ENCODE results near the gene HPRT1.

The HPRT1 gene

DNA sequence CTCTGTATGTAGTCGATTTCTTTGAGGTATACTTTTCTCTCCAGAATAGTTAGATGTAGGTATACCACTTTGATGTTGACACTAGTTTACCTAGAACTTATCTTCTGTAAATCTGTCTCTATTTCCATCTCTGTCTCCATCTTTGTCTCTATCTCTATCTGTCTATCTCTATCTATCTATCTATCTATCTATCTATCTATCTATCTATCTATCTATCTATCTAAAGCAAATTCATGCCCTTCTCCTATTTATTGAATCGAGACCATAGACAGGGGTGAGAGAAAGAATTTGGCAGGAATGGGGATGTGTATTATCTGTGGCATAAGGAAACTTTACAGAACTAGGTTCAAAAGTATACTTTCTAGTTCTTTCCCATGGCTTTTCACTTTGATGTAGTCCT, 21.4 kb downstream of the HPRT1 start:
- Histone ChIP-seq H3K9ac (ENCODE audit: low read length) (no peak overlapping the region), H3K27me3 (ENCODE audit: control insufficient read depth, insufficient read depth, low read length) (peaks cover 3% of the 10 kb centered on the region), H3K4me1 (ENCODE audit: control insufficient read depth, insufficient read depth, low read length) (no peaks in the 10 kb centered on the region), H3K36me3 (ENCODE audit: control insufficient read depth, insufficient read depth, low read length) (no peaks in the 10 kb centered on the region), H3K27ac (ENCODE audit: low read depth, low read length) (no peak overlapping the region), H3K4me3 (ENCODE audit: low read length) (no peak overlapping the region)

GRCh38 chrX:134482371-134482770, 22.4 kb downstream of the HPRT1 start:
- H3K27ac ChIP-seq (ENCODE audit: low read depth, low read length) = no peak overlapping the region
- H3K9ac ChIP-seq (ENCODE audit: low read length) = no peak overlapping the region

DNA sequence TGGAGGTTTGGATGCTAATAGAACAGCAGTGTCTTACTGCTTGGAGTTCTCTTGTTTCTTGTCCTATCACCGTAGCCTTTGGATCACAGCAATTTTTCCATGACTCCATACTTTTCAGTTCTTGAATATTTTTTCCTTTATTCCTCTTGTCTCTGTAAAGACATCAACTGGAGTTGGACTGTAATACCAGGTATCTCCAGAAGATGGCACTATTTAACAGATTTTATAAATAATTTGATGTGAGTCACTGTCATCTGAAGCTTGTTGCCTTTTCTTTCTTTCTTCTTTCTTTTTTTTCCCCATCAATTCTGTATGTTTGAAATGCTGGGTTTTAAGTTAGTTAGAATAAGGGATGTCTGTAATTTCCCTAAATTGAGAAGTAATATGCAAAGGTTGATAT, 24.1 kb downstream of the HPRT1 start:
- Histone ChIP-seq H3K27me3 (ENCODE audit: control insufficient read depth, insufficient read depth, low read length) (peaks cover 3% of the 10 kb centered on the region), H3K9ac (ENCODE audit: low read length) (no peak overlapping the region), H3K36me3 (ENCODE audit: control insufficient read depth, insufficient read depth, low read length) (no peaks in the 10 kb centered on the region), H3K4me3 (ENCODE audit: low read length) (no peak overlapping the region), H3K4me1 (ENCODE audit: control insufficient read depth, insufficient read depth, low read length) (no peaks in the 10 kb centered on the region), H3K27ac (ENCODE audit: low read depth, low read length) (no peak overlapping the region)

More at GRCh38 chrX:134482371-134482770, 22.4 kb downstream of the HPRT1 start:
- H3K4me3 ChIP-seq (ENCODE audit: low read length) = no peak overlapping the region
- no peaks in the 10 kb centered on the region for H3K36me3 ChIP-seq (ENCODE audit: control insufficient read depth, insufficient read depth, low read length)
- H3K27me3 ChIP-seq (ENCODE audit: control insufficient read depth, insufficient read depth, low read length) = peaks cover 3% of the 10 kb centered on the region
- H3K4me1 ChIP-seq (ENCODE audit: control insufficient read depth, insufficient read depth, low read length) = no peaks in the 10 kb centered on the region

- H3K36me3 ChIP-seq (ENCODE audit: control insufficient read depth, insufficient read depth, low read length) = no peaks in the 10 kb centered on the region
- no peaks in the 10 kb centered on the region for H3K27me3 ChIP-seq (ENCODE audit: control insufficient read depth, insufficient read depth, low read length)
- no peaks in the 10 kb centered on the region for H3K4me1 ChIP-seq (ENCODE audit: control insufficient read depth, insufficient read depth, low read length)
- no peak overlapping the region for H3K27ac ChIP-seq (ENCODE audit: low read depth, low read length)
- H3K9ac ChIP-seq (ENCODE audit: low read length) = no peak overlapping the region
- no peak overlapping the region for H3K4me3 ChIP-seq (ENCODE audit: low read length)
Observed at GRCh38 chrX:134501941-134502340, 42.0 kb downstream of the HPRT1 start.

DNA sequence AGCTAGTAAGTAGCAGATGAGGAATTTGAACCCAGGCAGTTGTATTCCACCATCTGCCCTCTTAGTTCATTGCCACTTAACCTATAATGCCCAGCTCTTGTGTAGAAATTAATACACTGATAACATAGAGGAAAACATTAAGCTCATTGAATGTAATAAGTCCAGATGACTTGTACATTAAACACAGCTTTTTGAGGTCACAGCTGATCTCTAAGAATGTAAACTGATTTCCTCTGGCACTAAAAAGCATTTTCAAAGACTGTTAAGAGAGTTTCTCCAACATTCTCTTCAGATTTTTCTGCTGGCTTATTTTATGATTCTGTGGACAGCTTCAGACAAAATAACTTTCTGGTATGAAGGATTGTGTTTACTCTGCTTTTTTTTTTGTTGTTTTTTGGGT, 42.7 kb downstream of the HPRT1 start:
- Histone ChIP-seq H3K27ac (ENCODE audit: low read depth, low read length) (no peak overlapping the region), H3K36me3 (ENCODE audit: control insufficient read depth, insufficient read depth, low read length) (no peaks in the 10 kb centered on the region), H3K4me3 (ENCODE audit: low read length) (no peak overlapping the region), H3K27me3 (ENCODE audit: control insufficient read depth, insufficient read depth, low read length) (no peaks in the 10 kb centered on the region), H3K9ac (ENCODE audit: low read length) (no peak overlapping the region), H3K4me1 (ENCODE audit: control insufficient read depth, insufficient read depth, low read length) (no peaks in the 10 kb centered on the region)

DNA sequence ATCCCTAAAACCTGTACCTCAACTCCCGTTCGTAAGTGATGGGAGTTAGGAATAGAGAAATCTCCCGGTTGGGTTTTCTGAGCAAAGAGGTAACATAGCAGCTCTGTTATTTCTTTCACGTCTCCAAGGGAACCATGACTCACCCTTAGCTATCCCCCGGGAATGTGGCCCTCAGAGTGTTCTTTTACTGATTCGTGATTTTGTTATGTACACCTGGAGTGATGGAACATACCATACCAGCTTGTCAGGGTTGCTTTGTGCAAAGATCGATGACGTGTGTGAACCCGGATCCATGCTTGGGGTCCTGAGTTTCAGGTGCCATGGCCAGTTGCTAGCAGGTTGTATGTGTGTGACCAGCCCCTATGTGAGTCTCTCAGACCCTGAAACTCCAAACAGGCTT, 52.6 kb downstream of the HPRT1 start:
- H3K4me3 ChIP-seq (ENCODE audit: low read length) = no peak overlapping the region
- H3K27me3 ChIP-seq (ENCODE audit: control insufficient read depth, insufficient read depth, low read length) = no peaks in the 10 kb centered on the region
- no peaks in the 10 kb centered on the region for H3K4me1 ChIP-seq (ENCODE audit: control insufficient read depth, insufficient read depth, low read length)
- no peaks in the 10 kb centered on the region for H3K36me3 ChIP-seq (ENCODE audit: control insufficient read depth, insufficient read depth, low read length)
- H3K27ac ChIP-seq (ENCODE audit: low read depth, low read length) = no peak overlapping the region
- no peak overlapping the region for H3K9ac ChIP-seq (ENCODE audit: low read length)

DNA sequence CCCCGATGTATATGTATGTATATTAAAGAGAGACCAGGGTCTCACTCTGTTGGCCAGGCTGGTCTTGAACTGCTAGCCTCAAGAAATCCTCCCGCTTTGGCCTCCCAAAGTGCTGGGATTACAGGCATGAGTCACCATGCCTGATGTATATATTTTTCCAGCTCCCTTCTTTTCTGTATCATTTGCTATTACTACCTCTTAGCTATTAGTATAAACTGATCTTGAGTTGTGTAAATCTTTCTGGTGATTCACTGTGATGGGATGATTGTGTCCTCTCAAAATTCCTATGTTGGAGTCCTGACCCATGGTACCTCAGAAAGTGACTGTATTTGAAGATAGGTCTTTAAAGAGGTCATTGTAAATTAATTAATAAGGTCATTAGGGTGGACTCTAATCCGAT, 53.1 kb downstream of the HPRT1 start:
- no peaks in the 10 kb centered on the region for H3K4me1 ChIP-seq (ENCODE audit: control insufficient read depth, insufficient read depth, low read length)
- H3K27me3 ChIP-seq (ENCODE audit: control insufficient read depth, insufficient read depth, low read length) = no peaks in the 10 kb centered on the region
- H3K4me3 ChIP-seq (ENCODE audit: low read length) = no peak overlapping the region
- no peaks in the 10 kb centered on the region for H3K36me3 ChIP-seq (ENCODE audit: control insufficient read depth, insufficient read depth, low read length)
- no peak overlapping the region for H3K9ac ChIP-seq (ENCODE audit: low read length)
- no peak overlapping the region for H3K27ac ChIP-seq (ENCODE audit: low read depth, low read length)

DNA sequence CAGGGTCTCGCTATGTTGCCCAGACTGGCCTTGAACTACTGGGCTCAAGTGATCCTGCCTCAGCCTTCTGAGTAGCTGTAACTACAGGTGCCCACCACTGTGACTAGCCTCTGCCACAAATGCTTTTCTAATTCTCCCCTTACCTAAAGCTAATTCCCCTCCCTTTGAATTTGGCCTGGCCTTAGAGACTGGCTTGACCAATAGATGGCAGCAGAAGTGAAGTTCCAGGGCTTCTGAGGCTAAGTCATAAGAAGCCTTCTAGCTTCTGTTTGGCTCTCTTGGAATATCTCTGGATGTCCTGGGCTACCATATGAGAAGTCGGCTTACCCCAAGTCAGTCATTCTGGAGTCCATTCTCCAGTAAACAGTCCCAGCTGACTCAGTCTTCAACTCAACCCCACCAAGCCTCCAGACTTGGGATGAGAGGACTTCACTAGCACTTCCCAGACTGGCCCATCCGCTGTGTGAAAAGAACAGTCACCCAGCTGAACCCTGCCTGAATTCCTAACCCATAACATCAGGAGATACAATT, 61.0 kb downstream of the HPRT1 start:
- Histone ChIP-seq H3K27me3 (ENCODE audit: control insufficient read depth, insufficient read depth, low read length) (no peaks in the 10 kb centered on the region), H3K27ac (ENCODE audit: low read depth, low read length) (no peak overlapping the region), H3K4me1 (ENCODE audit: control insufficient read depth, insufficient read depth, low read length) (no peaks in the 10 kb centered on the region), H3K4me3 (ENCODE audit: low read length) (no peak overlapping the region), H3K9ac (ENCODE audit: low read length) (no peak overlapping the region), H3K36me3 (ENCODE audit: control insufficient read depth, insufficient read depth, low read length) (no peaks in the 10 kb centered on the region)

DNA sequence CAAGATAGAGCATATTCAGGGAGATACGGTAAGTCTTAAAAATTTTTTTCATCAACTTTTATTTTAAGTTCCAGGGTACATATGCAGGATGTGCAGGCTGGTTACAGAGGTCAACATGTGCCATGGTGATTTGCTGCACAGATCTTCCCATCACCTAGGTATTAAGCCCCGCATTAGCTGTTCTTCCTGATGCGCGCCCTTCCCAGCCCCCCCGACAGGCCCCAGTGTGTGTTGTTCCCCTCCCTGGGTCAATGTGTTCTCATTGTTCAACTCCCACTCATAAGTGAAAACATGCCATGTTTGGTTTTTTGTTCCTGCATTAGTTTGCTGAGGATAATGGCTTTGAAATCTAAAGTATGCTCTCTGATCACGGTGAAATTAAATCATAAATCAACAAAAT, 64.2 kb downstream of the HPRT1 start:
- Histone ChIP-seq H3K4me1 (ENCODE audit: control insufficient read depth, insufficient read depth, low read length) (no peaks in the 10 kb centered on the region), H3K27ac (ENCODE audit: low read depth, low read length) (no peak overlapping the region), H3K27me3 (ENCODE audit: control insufficient read depth, insufficient read depth, low read length) (no peaks in the 10 kb centered on the region), H3K36me3 (ENCODE audit: control insufficient read depth, insufficient read depth, low read length) (no peaks in the 10 kb centered on the region), H3K9ac (ENCODE audit: low read length) (no peak overlapping the region), H3K4me3 (ENCODE audit: low read length) (no peak overlapping the region)

- Histone ChIP-seq H3K36me3 (ENCODE audit: control insufficient read depth, insufficient read depth, low read length) (no peaks in the 10 kb centered on the region), H3K27ac (ENCODE audit: low read depth, low read length) (no peak overlapping the region), H3K4me1 (ENCODE audit: control insufficient read depth, insufficient read depth, low read length) (no peaks in the 10 kb centered on the region), H3K27me3 (ENCODE audit: control insufficient read depth, insufficient read depth, low read length) (no peaks in the 10 kb centered on the region), H3K4me3 (ENCODE audit: low read length) (no peak overlapping the region), H3K9ac (ENCODE audit: low read length) (no peak overlapping the region)
Observed at GRCh38 chrX:134525086-134525792, 65.3 kb downstream of the HPRT1 start.

GRCh38 chrX:134526399-134526798, 66.4 kb downstream of the HPRT1 start:
- Histone ChIP-seq H3K4me1 (ENCODE audit: control insufficient read depth, insufficient read depth, low read length) (no peaks in the 10 kb centered on the region), H3K4me3 (ENCODE audit: low read length) (no peak overlapping the region), H3K27ac (ENCODE audit: low read depth, low read length) (no peak overlapping the region), H3K9ac (ENCODE audit: low read length) (no peak overlapping the region), H3K36me3 (ENCODE audit: control insufficient read depth, insufficient read depth, low read length) (no peaks in the 10 kb centered on the region), H3K27me3 (ENCODE audit: control insufficient read depth, insufficient read depth, low read length) (no peaks in the 10 kb centered on the region)

DNA sequence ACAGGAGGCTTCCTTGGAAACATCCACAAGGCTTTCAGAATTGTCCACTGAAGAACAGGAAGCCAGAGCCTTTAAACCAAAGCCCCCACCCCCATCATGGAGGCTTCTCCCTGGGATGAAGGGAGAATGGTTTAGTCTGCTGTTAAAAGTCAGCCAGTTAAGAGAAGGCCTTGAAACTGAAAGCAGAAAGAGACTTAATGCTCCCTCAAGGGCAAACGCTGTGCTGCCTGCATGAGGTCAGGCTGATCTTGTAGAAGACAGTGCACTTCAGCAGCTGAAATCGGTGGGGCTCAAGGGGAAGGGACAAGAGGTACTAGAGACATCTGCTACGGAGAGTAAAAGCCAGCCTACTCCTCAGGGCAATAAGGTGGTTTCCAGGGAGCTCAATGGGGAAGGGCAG, 69.0 kb downstream of the HPRT1 start:
- H3K4me3 ChIP-seq (ENCODE audit: low read length) = no peak overlapping the region
- H3K9ac ChIP-seq (ENCODE audit: low read length) = no peak overlapping the region
- H3K36me3 ChIP-seq (ENCODE audit: control insufficient read depth, insufficient read depth, low read length) = no peaks in the 10 kb centered on the region
- H3K27ac ChIP-seq (ENCODE audit: low read depth, low read length) = no peak overlapping the region
- no peaks in the 10 kb centered on the region for H3K4me1 ChIP-seq (ENCODE audit: control insufficient read depth, insufficient read depth, low read length)
- H3K27me3 ChIP-seq (ENCODE audit: control insufficient read depth, insufficient read depth, low read length) = no peaks in the 10 kb centered on the region

DNA sequence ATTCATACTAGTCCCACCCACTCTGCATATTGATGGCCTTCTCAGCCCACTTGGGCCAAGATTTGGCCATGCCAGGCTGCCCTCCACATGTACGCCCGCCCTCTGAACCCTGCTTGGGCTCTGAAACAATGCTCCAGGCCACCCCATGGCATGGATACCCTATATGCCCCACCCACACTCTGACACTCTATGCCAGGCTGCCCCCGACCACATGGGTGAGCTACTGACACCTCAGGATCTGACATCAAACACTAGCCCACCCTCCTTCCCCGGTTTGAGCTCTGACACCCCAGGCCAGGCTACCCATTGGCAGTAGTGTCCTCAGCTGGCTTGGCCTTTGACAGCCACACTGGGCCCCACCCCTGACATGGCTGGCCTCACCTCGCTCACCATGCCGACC, 69.5 kb downstream of the HPRT1 start:
- no peak overlapping the region for H3K27ac ChIP-seq (ENCODE audit: low read depth, low read length)
- H3K27me3 ChIP-seq (ENCODE audit: control insufficient read depth, insufficient read depth, low read length) = no peaks in the 10 kb centered on the region
- H3K36me3 ChIP-seq (ENCODE audit: control insufficient read depth, insufficient read depth, low read length) = no peaks in the 10 kb centered on the region
- no peak overlapping the region for H3K9ac ChIP-seq (ENCODE audit: low read length)
- H3K4me1 ChIP-seq (ENCODE audit: control insufficient read depth, insufficient read depth, low read length) = no peaks in the 10 kb centered on the region
- no peak overlapping the region for H3K4me3 ChIP-seq (ENCODE audit: low read length)
